GM18502 (cell line): ENCODE measurements around the gene ST3GAL3.

Source experiments
- ATAC-seq: cut with Tn5 transposase; IDR thresholded peaks from one replicate; pipeline ENCODE4 v1.9.1; 2021; ENCODE audit warnings: mild to moderate bottlenecking; ENCODE audit not compliant: unreplicated experiment, poor library complexity

Gene ST3GAL3

GRCh38 chr1:43973981-43974442 is 266.7 kb downstream of the ST3GAL3 start:
- ATAC-seq = no peak

- peak; percentile 64 for ATAC-seq
Observed at GRCh38 chr1:43974443-43975248, 267.3 kb downstream of the ST3GAL3 start, which contains the start of gene ATP6V0B. Gene ATP6V0B, plus strand, starts transcription at chr1:43974960. Its CDS starts 81 bp downstream, at chr1:43975041.

- peak; percentile 1 for ATAC-seq
Observed at GRCh38 chr1:43975249-43975961, 268.1 kb downstream of the ST3GAL3 start.

GRCh38 chr1:43976045-43976444 is 268.7 kb downstream of the ST3GAL3 start:
- ATAC-seq = no peak

- ATAC-seq = no peak
Observed at GRCh38 chr1:43976890-43977289, 269.6 kb downstream of the ST3GAL3 start.

GRCh38 chr1:43977376-43978263 is 270.3 kb downstream of the ST3GAL3 start:
- ATAC-seq = no peak

GRCh38 chr1:43978264-43978550 is 270.9 kb downstream of the ST3GAL3 start:
- no peak for ATAC-seq

GRCh38 chr1:43978551-43979260 is 271.4 kb downstream of the ST3GAL3 start, which contains the start of gene B4GALT2:
Gene B4GALT2, plus strand, starts transcription at chr1:43979210. Its CDS starts 1,951 bp downstream, at chr1:43981161.
- ATAC-seq = no peak

- no peak for ATAC-seq
Observed at GRCh38 chr1:43979261-43979527, 271.9 kb downstream of the ST3GAL3 start.

- no peak for ATAC-seq
Observed at GRCh38 chr1:43979528-43980254, 272.4 kb downstream of the ST3GAL3 start.

GRCh38 chr1:43980255-43981134 is 273.2 kb downstream of the ST3GAL3 start:
- ATAC-seq = no peak
